HUES64 (cell line): Measurements from ENCODE around the gene APBB2.
"Not testable (repeated sequence)": the region's sequence is repeated elsewhere in the genome, so short reads cannot be mapped to it uniquely, and the experiment has no call there.

Experiments
- H3K27ac ChIP-seq: 2 replicates; pipeline ENCODE4 v1.7.0; 2013; ENCODE audit warnings: low read depth, low read length, inconsistent platforms
- H3K27me3 ChIP-seq: 2 replicates; pipeline ENCODE4 v1.6.1; 2013; ENCODE audit warnings: mild to moderate bottlenecking, low read length; ENCODE audit not compliant: insufficient read depth
- H3K36me3 ChIP-seq: 2 replicates; pipeline ENCODE4 v1.6.1; 2013; ENCODE audit warnings: mild to moderate bottlenecking, low read length; ENCODE audit not compliant: insufficient read depth
- H3K4me1 ChIP-seq: 2 replicates; pipeline ENCODE4 v1.6.1; 2013; ENCODE audit warnings: mild to moderate bottlenecking, low read length, moderate library complexity; ENCODE audit not compliant: insufficient read depth
- H3K4me3 ChIP-seq: 2 replicates; pipeline ENCODE4 v1.5.1; 2013; ENCODE audit warnings: mild to moderate bottlenecking, low read length, moderate library complexity
- H3K9ac ChIP-seq: 2 replicates; pipeline ENCODE4 v1.6.1; 2013; ENCODE audit warnings: mild to moderate bottlenecking, low read depth, low read length
- H3K9me3 ChIP-seq: 2 replicates; pipeline ENCODE4 v1.6.1; 2013; ENCODE audit warnings: low read depth, low read length; ENCODE audit not compliant: insufficient read depth
- WGBS: fragments of 150-250, 120-280 bp; methylation state at CpG from one replicate; pipeline ENCODE4 v1.1.7; 2013; ENCODE audit warnings: missing lambda C conversion rate; 5-methylcytosine and 5-hydroxymethylcytosine counted together

APBB2 gene

GRCh38 chr4:41012293-41012692, 202.0 kb downstream of the APBB2 start:
- H3K27ac ChIP-seq, result no peak overlapping the region
- H3K4me1 ChIP-seq, result no peaks in the 10 kb centered on the region
- WGBS, result 98% methylated on average over 2 of the region's 2 CpGs
- H3K9me3 ChIP-seq, result no peaks in the 10 kb centered on the region
- no peaks in the 10 kb centered on the region for H3K27me3 ChIP-seq
- H3K9ac ChIP-seq, result no peak overlapping the region
- peaks cover 3% of the 10 kb centered on the region; the same call in 1 of the 2 replicates for H3K36me3 ChIP-seq
- H3K4me3 ChIP-seq, result no peak overlapping the region

- Histone ChIP-seq H3K27me3 (no peaks in the 10 kb centered on the region), H3K4me3 (no peak overlapping the region), H3K9ac (no peak overlapping the region), H3K27ac (no peak overlapping the region), H3K9me3 (no peaks in the 10 kb centered on the region), H3K4me1 (no peaks in the 10 kb centered on the region), H3K36me3 (peaks cover 3% of the 10 kb centered on the region; the same call in 1 of the 2 replicates)
- 92% methylated on average over 2 of the region's 3 CpGs for WGBS
Observed at GRCh38 chr4:41009411-41009810, 204.9 kb downstream of the APBB2 start.

GRCh38 chr4:41006141-41006540, 208.2 kb downstream of the APBB2 start:
- Histone ChIP-seq H3K9ac (no peak overlapping the region), H3K4me1 (peaks cover 4% of the 10 kb centered on the region; the same call in 1 of the 2 replicates), H3K4me3 (no peak overlapping the region), H3K36me3 (peaks cover 3% of the 10 kb centered on the region; the same call in 1 of the 2 replicates), H3K27me3 (no peaks in the 10 kb centered on the region), H3K27ac (no peak overlapping the region), H3K9me3 (no peaks in the 10 kb centered on the region)
- WGBS, result 94% methylated on average over 4 of the region's 4 CpGs

- WGBS, result 83% methylated on average over 2 of the region's 2 CpGs
- Histone ChIP-seq H3K9ac (no peak overlapping the region), H3K9me3 (no peaks in the 10 kb centered on the region), H3K4me3 (no peak overlapping the region), H3K4me1 (peaks cover 21% of the 10 kb centered on the region), H3K36me3 (peaks cover under 1% of the 10 kb centered on the region; the same call in 1 of the 2 replicates), H3K27ac (no peak overlapping the region), H3K27me3 (no peaks in the 10 kb centered on the region)
Observed at GRCh38 chr4:41002309-41002708, 212.0 kb downstream of the APBB2 start.

- Histone ChIP-seq H3K4me3 (no peak overlapping the region), H3K4me1 (peaks cover 21% of the 10 kb centered on the region), H3K27ac (no peak overlapping the region), H3K9me3 (no peaks in the 10 kb centered on the region), H3K27me3 (no peaks in the 10 kb centered on the region), H3K36me3 (no peaks in the 10 kb centered on the region), H3K9ac (no peak overlapping the region)
- 83% methylated on average over 1 of the region's 1 CpG for WGBS
Observed at GRCh38 chr4:41000356-41000755, 214.0 kb downstream of the APBB2 start.

- 74% methylated on average over 8 of the region's 10 CpGs for WGBS
- no peaks in the 10 kb centered on the region for H3K36me3 ChIP-seq
- H3K9me3 ChIP-seq, result no peaks in the 10 kb centered on the region
- peaks cover 21% of the 10 kb centered on the region for H3K4me1 ChIP-seq
- no peaks in the 10 kb centered on the region for H3K27me3 ChIP-seq
- no peak overlapping the region for H3K9ac ChIP-seq
- H3K4me3 ChIP-seq, result no peak overlapping the region
- no peak overlapping the region for H3K27ac ChIP-seq
Observed at GRCh38 chr4:40998675-40999358, 215.5 kb downstream of the APBB2 start.

- no peak overlapping the region for H3K9ac ChIP-seq
- H3K27ac ChIP-seq, result no peak overlapping the region
- H3K27me3 ChIP-seq, result no peaks in the 10 kb centered on the region
- WGBS, result 96% methylated on average over 2 of the region's 2 CpGs
- H3K36me3 ChIP-seq, result no peaks in the 10 kb centered on the region
- H3K4me1 ChIP-seq, result peaks cover 17% of the 10 kb centered on the region
- no peaks in the 10 kb centered on the region for H3K9me3 ChIP-seq
- H3K4me3 ChIP-seq, result no peak overlapping the region
Observed at GRCh38 chr4:40995850-40996249, 218.5 kb downstream of the APBB2 start.

GRCh38 chr4:40994321-40994720, 220.0 kb downstream of the APBB2 start:
- H3K4me1 ChIP-seq, result peaks cover 17% of the 10 kb centered on the region
- H3K36me3 ChIP-seq, H3K27ac ChIP-seq, H3K9me3 ChIP-seq, H3K4me3 ChIP-seq, H3K9ac ChIP-seq, H3K27me3 ChIP-seq: not testable (repeated sequence)
- 93% methylated on average over 4 of the region's 4 CpGs for WGBS

- H3K9ac ChIP-seq, H3K27me3 ChIP-seq, H3K4me1 ChIP-seq, H3K9me3 ChIP-seq, H3K36me3 ChIP-seq, H3K4me3 ChIP-seq, H3K27ac ChIP-seq: not testable (repeated sequence)
- 95% methylated on average over 1 of the region's 2 CpGs for WGBS
Observed at GRCh38 chr4:40993296-40993693, 221.0 kb downstream of the APBB2 start.

- peaks cover 3% of the 10 kb centered on the region for H3K4me1 ChIP-seq
- H3K27me3 ChIP-seq, result no peaks in the 10 kb centered on the region
- no peak overlapping the region for H3K27ac ChIP-seq
- WGBS, result 89% methylated on average over 17 of the region's 17 CpGs
- H3K9ac ChIP-seq, result no peak overlapping the region
- H3K4me3 ChIP-seq, result no peak overlapping the region
- H3K9me3 ChIP-seq, result no peaks in the 10 kb centered on the region
- H3K36me3 ChIP-seq, result no peaks in the 10 kb centered on the region
Observed at GRCh38 chr4:40992472-40993295, 221.7 kb downstream of the APBB2 start.

GRCh38 chr4:40991908-40992307, 222.4 kb downstream of the APBB2 start:
- Histone ChIP-seq H3K27ac (no peak overlapping the region), H3K27me3 (no peaks in the 10 kb centered on the region), H3K9ac (no peak overlapping the region), H3K4me1 (no peaks in the 10 kb centered on the region), H3K4me3 (no peak overlapping the region), H3K36me3 (no peaks in the 10 kb centered on the region), H3K9me3 (no peaks in the 10 kb centered on the region)
- 94% methylated on average over 2 of the region's 3 CpGs for WGBS
